A549 treated with GW870086 at 1 μM for 4 hours (cell line): ENCODE measurements around the gene SLBP. TPM values are rescaled to one million over a fixed set of nuclear protein-coding genes. Genes with fewer than 3 reads are reported as not detected.

Source experiments
- total RNA-seq: library from RNA; stranded (reverse); fragments of 200-300 nt; extraction: Qiagen RNA extraction; gene quantifications from 5 replicates; pipeline ENCODE4 v1.2.3, GENCODE V29; 2022; ENCODE audit warnings: low read depth

The SLBP gene
- 68.5 to 72.2 TPM (median 71.6 TPM) in 5 replicates for total RNA-seq

DNA sequence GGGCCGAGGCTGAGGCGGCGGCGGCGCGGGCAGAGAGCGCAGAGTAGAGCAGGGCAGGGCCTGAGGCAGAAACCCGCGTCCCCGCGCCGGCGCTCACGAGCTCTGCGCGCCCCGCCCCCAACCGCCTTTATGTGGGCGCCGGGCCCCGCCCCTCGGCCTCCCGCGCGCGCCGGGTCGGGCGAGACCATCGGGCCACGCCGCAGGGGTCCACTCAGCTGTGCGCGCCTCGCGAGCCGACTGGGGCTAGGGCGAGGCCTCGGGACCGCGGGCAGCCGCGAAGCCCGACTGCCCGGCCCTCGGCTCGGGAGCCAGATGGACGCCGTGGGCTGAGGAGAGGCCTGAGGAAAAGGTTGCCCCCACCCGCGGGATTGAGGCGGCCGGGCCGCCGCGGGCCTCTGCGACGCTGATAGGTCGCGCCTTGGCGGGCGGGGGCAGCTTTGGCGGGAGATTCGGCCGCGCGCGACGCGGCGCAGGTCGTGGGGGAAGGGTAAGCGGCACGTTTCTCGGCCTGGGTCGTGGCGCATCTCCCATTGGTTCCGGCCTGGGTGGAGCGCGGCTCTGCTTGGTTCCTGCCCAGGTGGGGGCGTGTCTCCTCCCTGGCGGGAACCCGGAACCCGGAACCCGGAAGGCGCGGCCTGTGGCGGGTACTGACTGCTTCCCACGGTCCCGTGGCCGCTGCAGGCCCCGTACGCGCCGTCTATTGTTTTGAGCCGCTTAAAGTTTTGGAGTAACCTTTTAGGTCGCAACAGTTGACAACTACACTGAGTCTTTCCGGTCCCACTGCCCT is at the start of gene SLBP:
Gene SLBP (minus strand): TSS at position 104 of the 787 bp plus-strand sequence. CDS start 131 bp downstream, outside the sequence.

DNA sequence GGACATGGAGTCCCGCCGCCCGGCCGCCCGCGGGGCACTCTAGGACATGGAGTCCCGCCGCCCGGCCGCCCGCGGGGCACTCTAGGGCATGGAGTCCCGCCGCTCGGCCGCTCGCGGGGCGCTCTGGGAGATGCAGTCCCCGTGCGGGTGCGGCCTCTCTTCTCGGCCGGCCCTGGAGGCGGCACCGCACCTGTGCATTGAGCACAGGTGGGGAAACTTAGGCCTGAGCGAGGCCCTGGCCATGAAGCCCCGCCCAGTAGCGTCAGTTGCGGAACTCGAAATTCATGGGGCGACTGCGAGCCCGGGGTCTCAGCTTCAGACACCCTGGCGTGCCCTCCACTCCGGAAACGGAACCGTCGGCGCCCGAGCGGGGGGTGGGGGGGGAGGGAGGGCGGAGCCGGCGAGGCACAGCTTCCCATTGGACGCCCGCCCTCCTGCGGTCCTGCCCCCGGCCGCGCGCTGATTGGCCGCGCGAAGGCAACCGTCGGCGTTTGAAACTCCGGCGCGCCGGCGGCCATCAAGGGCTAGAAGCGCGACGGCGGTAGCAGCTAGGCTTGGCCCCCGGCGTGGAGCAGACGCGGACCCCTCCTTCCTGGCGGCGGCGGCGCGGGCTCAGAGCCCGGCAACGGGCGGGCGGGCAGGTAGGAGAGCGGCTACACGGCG is 9.0 kb upstream of the SLBP start, which contains the start of the genes TACC3 and TMEM129:
Gene TACC3 (plus strand): TSS at position 519 of the 663 bp plus-strand sequence. CDS start 1,901 bp downstream, outside the sequence.
Gene TMEM129 (minus strand): TSS at position 321 of the 663 bp plus-strand sequence. CDS start 486 bp downstream, outside the sequence.

DNA sequence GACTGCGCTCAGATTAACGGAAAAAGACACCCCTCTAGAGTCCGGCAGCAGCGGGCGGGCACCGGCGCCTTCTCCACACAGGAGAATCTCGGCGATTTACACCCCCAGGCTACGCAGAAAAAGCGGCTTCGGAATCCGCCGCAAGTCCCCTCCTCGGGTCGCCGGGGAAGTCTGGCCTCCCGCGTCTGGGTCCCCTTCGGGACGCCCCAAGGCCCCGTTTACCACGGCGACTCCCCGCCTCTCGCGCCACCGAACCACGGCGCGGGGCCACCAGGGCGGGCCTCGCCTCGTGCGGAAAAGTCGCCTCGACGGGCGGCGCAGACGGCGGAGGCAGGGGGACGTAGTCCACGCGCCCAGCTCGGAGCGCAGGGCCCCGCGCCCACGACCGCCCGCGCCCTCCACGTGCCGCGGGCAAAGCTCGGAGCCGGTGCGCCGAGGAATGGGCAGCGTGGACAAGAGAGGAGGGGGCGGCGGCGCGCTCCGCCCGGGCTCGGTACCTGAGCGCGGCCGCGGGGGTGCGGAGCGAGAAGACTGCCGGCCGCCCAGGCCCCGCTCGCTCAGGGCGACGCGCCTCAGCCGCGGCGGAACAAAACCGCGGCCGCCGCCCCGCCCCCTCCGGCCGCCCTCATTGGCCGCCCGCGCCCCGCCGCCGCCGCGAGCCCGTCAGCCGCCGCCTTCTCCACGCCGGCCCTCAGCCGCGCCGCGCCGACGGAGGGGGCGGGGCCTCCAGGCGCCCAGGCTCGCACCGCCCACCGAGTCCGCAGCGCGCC is 28.2 kb downstream of the SLBP start, which contains the start of gene FAM53A:
Gene FAM53A (minus strand): TSS at position 578 of the 770 bp plus-strand sequence. CDS start 15,572 bp downstream, outside the sequence.

Other genes starting within 250 kb of the SLBP start
- 0.87 to 1.5 TPM (median 1.1 TPM) in 5 replicates for gene FAM53A, start 28.0 kb downstream of the SLBP start, total RNA-seq
- gene TMEM129, start 9.0 kb upstream of the SLBP start, total RNA-seq = 16.8 to 26.5 TPM (median 23.4 TPM) in 5 replicates
- gene TACC3, start 9.2 kb upstream of the SLBP start, total RNA-seq = 76.1 to 94.4 TPM (median 88.2 TPM) in 5 replicates
- gene FGFR3, start 81.0 kb upstream of the SLBP start, total RNA-seq = 1.2 to 3.1 TPM (median 2.8 TPM) in 5 replicates
- 25.0 to 31.7 TPM (median 28.9 TPM) in 5 replicates for gene LETM1, start 143.8 kb upstream of the SLBP start, total RNA-seq
- 37.8 to 46.7 TPM (median 42.9 TPM) in 5 replicates for gene NSD2, start 159.1 kb upstream of the SLBP start, total RNA-seq